Endodermal cell (in vitro differentiated cells): ENCODE results near the gene SMARCA2. TPM values are rescaled to one million over a fixed set of nuclear protein-coding genes. Genes with fewer than 3 reads are reported as not detected.

Experiments
- DNase-seq: peaks from one replicate; pipeline ENCODE4 v3.0.0-alpha.2; 2017
- H3K27ac ChIP-seq: 2 replicates; pipeline ENCODE4 v1.5.1; 2013; ENCODE audit warnings: mild to moderate bottlenecking, low read depth, low read length, moderate library complexity
- H3K27me3 ChIP-seq: 2 replicates; pipeline ENCODE4 v1.6.1; 2013; ENCODE audit warnings: mild to moderate bottlenecking, low read length, moderate library complexity; ENCODE audit not compliant: insufficient read depth, control insufficient read depth, poor library complexity, severe bottlenecking
- H3K36me3 ChIP-seq: 2 replicates; pipeline ENCODE4 v1.7.0; 2013; ENCODE audit warnings: mild to moderate bottlenecking, low read length, moderate library complexity; ENCODE audit not compliant: control insufficient read depth, insufficient read depth
- H3K4me1 ChIP-seq: one replicate; pipeline ENCODE4 v1.7.0; 2013; ENCODE audit warnings: low read length; ENCODE audit not compliant: control insufficient read depth, insufficient read depth
- H3K4me3 ChIP-seq: 2 replicates; pipeline ENCODE4 v1.5.1; 2013; ENCODE audit warnings: mild to moderate bottlenecking, low read length, moderate library complexity
- H3K9ac ChIP-seq: 2 replicates; pipeline ENCODE4 v1.6.1; 2013; ENCODE audit warnings: mild to moderate bottlenecking, low read length, moderate library complexity; ENCODE audit not compliant: poor library complexity, severe bottlenecking; ENCODE audit errors: extremely low read depth
- H3K9me3 ChIP-seq: 2 replicates; pipeline ENCODE4 v1.6.1; 2013; ENCODE audit warnings: mild to moderate bottlenecking, low read length, moderate library complexity; ENCODE audit not compliant: control insufficient read depth
- H3K27ac Mint-ChIP-seq: 2 replicates; pipeline ENCODE4 v1.8.0; 2020; ENCODE audit warnings: mixed read lengths
- H3K27me3 Mint-ChIP-seq: 2 replicates; pipeline ENCODE4 v1.8.0; 2021; ENCODE audit warnings: mild to moderate bottlenecking, mixed read lengths; ENCODE audit not compliant: insufficient read depth
- H3K36me3 Mint-ChIP-seq: 2 replicates; pipeline ENCODE4 v1.8.0; 2020; ENCODE audit warnings: low read depth, mixed read lengths
- H3K4me1 Mint-ChIP-seq: 2 replicates; pipeline ENCODE4 v1.8.0; 2020; ENCODE audit warnings: mixed read lengths
- H3K4me3 Mint-ChIP-seq: 2 replicates; pipeline ENCODE4 v1.8.0; 2020; ENCODE audit warnings: mild to moderate bottlenecking, moderate library complexity, mixed read lengths
- H3K9me3 Mint-ChIP-seq: 2 replicates; pipeline ENCODE4 v1.8.0; 2020; ENCODE audit warnings: mild to moderate bottlenecking, mixed read lengths
- CTCF ChIP-seq: fragments of 200-600 bp; sonication (generic); conservative IDR thresholded peaks from 2 replicates; pipeline ENCODE4 v1.5.0; 2021; ENCODE audit warnings: antibody characterized with exemption, mild to moderate bottlenecking
- WGBS, 2 experiments: methylation state at CpG; one replicate each; pipeline versions ENCODE4 v1.1.5 to v1.1.7; 2013; ENCODE audit warnings: missing lambda C conversion rate in 2 of 2, mixed read lengths in 1 of 2; ENCODE audit not compliant: insufficient coverage in 1 of 2, insufficient read length in 1 of 2; 5-methylcytosine and 5-hydroxymethylcytosine counted together
- total RNA-seq, 2 donors: library from RNA; stranded (reverse); fragmentation: NEBNext Ultra II Directional in 1 of 2; extraction: Animal tissue kit (Norgen Biotek cat#: 25700) in 1 of 2; gene quantifications; 2 replicates in 1 of 2; 3 replicates in 1 of 2; pipeline ENCODE4 v1.2.1, GENCODE V29; 2021

The SMARCA2 gene
- total RNA-seq, 2 donors from 2014 or later, result 2.6 to 8.6 TPM

DNA sequence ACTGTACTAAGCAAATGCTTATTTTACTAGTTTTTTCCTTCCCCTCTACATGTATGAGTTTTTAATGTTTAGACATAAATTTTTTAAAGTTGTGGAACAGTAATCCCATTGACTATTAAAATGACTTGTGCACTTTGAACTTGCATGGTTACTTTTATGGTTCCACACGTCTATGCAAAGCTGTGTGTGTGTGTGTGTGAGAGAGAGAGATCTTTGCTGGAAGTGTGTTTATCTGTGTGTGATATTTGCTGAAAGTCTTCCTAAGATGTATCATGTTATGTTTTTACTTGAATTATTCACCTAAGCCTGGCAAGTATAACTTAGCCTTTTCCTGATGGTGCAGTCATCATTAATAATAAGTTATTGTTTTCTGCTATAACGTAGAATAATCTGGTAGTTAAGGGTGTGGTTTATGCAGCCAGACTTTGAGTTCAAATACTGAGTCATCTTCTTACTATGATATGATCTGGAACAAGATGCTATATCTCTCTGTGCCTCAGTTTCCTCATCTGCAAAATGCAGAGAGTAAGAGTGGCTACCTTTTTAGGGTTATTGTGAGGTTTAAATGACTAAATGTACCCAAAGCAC is 138.6 kb downstream of the SMARCA2 start:
- no peak overlapping the region for H3K27ac Mint-ChIP-seq
- 88 to 100% methylated on average over 1 to 2 of the region's 2 CpGs for WGBS, 2 experiments
- peaks cover 16% of the 10 kb centered on the region for H3K4me1 Mint-ChIP-seq
- no peak overlapping the region for H3K27ac ChIP-seq
- no peaks in the 10 kb centered on the region for H3K36me3 ChIP-seq
- H3K9me3 ChIP-seq, result peaks cover 5% of the 10 kb centered on the region
- peaks cover 2% of the 10 kb centered on the region for H3K36me3 Mint-ChIP-seq
- H3K4me1 ChIP-seq, result no peaks in the 10 kb centered on the region
- H3K9ac ChIP-seq, result no peak overlapping the region
- no peak overlapping the region for H3K4me3 ChIP-seq
- no peaks in the 10 kb centered on the region for H3K27me3 ChIP-seq
- no peak for TF ChIP-seq CTCF
- H3K27me3 Mint-ChIP-seq, result peaks cover 7% of the 10 kb centered on the region
- H3K4me3 Mint-ChIP-seq, result no peak overlapping the region
- H3K9me3 Mint-ChIP-seq, result peaks cover 4% of the 10 kb centered on the region
- no peak for DNase-seq

- Mint-ChIP-seq H3K9me3 (no peaks in the 10 kb centered on the region), H3K4me3 (no peak overlapping the region), H3K27ac (no peak overlapping the region), H3K36me3 (no peaks in the 10 kb centered on the region), H3K27me3 (peaks cover 7% of the 10 kb centered on the region), H3K4me1 (peaks cover 24% of the 10 kb centered on the region)
- Histone ChIP-seq H3K9ac (no peak overlapping the region), H3K4me1 (peaks cover 8% of the 10 kb centered on the region), H3K27ac (no peak overlapping the region), H3K4me3 (no peak overlapping the region), H3K36me3 (no peaks in the 10 kb centered on the region), H3K27me3 (no peaks in the 10 kb centered on the region), H3K9me3 (peaks cover 2% of the 10 kb centered on the region)
- no peak for DNase-seq
- WGBS, 2 experiments, result 97 to 100% methylated on average over 3 of the region's 3 CpGs
- TF ChIP-seq CTCF, result no peak
Observed at GRCh38 chr9:2154731-2155130, 139.6 kb downstream of the SMARCA2 start.

GRCh38 chr9:2155966-2156365 is 140.8 kb downstream of the SMARCA2 start:
- Mint-ChIP-seq H3K4me3 (no peak overlapping the region), H3K36me3 (no peaks in the 10 kb centered on the region), H3K27me3 (peaks cover 7% of the 10 kb centered on the region), H3K27ac (no peak overlapping the region), H3K4me1 (peaks cover 35% of the 10 kb centered on the region), H3K9me3 (no peaks in the 10 kb centered on the region)
- 78 to 94% methylated on average over 2 to 5 of the region's 5 CpGs for WGBS, 2 experiments
- Histone ChIP-seq H3K4me1 (peaks cover 18% of the 10 kb centered on the region), H3K27me3 (no peaks in the 10 kb centered on the region), H3K27ac (no peak overlapping the region), H3K9ac (no peak overlapping the region), H3K4me3 (no peak overlapping the region), H3K36me3 (no peaks in the 10 kb centered on the region), H3K9me3 (no peaks in the 10 kb centered on the region)
- TF ChIP-seq CTCF, result no peak
- no peak for DNase-seq
